HG02798 (cell line): ENCODE data around the gene SMLR1.
A peak's percentile ranks its signal among the peaks of the same experiment; 100 is the strongest.

ENCODE experiments used
- ATAC-seq: cut with Tn5 transposase; IDR thresholded peaks from one replicate; pipeline ENCODE4 v1.9.1; 2021; ENCODE audit warnings: mild to moderate bottlenecking; ENCODE audit not compliant: unreplicated experiment, poor library complexity

The SMLR1 gene

GRCh38 chr6:130885392-130886192 lies 58.4 kb downstream of the SMLR1 start:
- peak; percentile 94 for ATAC-seq
